HCT116 (cell line): Measurements from ENCODE around the gene PRTG.

ENCODE experiments used
- EZH2 ChIP-seq: fragments of 200-600 bp; sonication (generic); IDR thresholded peaks from 2 replicates; pipeline ENCODE4 v1.6.1; 2017; ENCODE audit warnings: antibody characterized with exemption, mixed run types
- EZH2phosphoT487 ChIP-seq: fragments of 200-600 bp; IDR thresholded peaks from 2 replicates; pipeline ENCODE4 v1.6.1; 2018; ENCODE audit warnings: antibody characterized with exemption, borderline replicate concordance
- POLR2A ChIP-seq: IDR thresholded peaks from 2 replicates; pipeline ENCODE4 v1.7.0; 2011; ENCODE audit warnings: borderline replicate concordance; ENCODE audit not compliant: insufficient read depth, insufficient read length; ENCODE audit errors: extremely low read depth
- POLR2AphosphoS5 ChIP-seq: IDR thresholded peaks from 2 replicates; pipeline ENCODE4 v1.6.1; 2011; ENCODE audit warnings: mild to moderate bottlenecking, low read depth, low read length, moderate library complexity
- SIN3A ChIP-seq: IDR thresholded peaks from 2 replicates; pipeline ENCODE4 v1.6.1; 2012; ENCODE audit warnings: low read depth
- TF ChIP-seq, protein P1 (sequence below), 3 experiments: fragments of 200-600 bp in 1 of 3; sonication (generic) in 1 of 3; IDR thresholded peaks in 2 of 3; conservative IDR thresholded peaks in 1 of 3; 2 replicates each; pipeline ENCODE4 v1.5.1; 2012 to 2017; ENCODE audit warnings: low read depth in 2 of 3, low read length in 2 of 3, antibody characterized with exemption in 1 of 3, borderline replicate concordance in 1 of 3, control low read depth in 1 of 3, mild to moderate bottlenecking in 1 of 3, mixed read lengths in 1 of 3, mixed run types in 1 of 3, moderate library complexity in 1 of 3; ENCODE audit not compliant: insufficient read depth in 1 of 3
- TF ChIP-seq, protein P2 (sequence below): IDR thresholded peaks from 2 replicates; pipeline ENCODE4 v1.6.1; 2012; ENCODE audit warnings: low read depth
- TF ChIP-seq, protein P3 (sequence below): IDR thresholded peaks from 2 replicates; pipeline ENCODE4 v1.6.1; 2012
- TF ChIP-seq, protein P4 (sequence below): IDR thresholded peaks from 2 replicates; pipeline ENCODE4 v1.6.1; 2012

DNA sequence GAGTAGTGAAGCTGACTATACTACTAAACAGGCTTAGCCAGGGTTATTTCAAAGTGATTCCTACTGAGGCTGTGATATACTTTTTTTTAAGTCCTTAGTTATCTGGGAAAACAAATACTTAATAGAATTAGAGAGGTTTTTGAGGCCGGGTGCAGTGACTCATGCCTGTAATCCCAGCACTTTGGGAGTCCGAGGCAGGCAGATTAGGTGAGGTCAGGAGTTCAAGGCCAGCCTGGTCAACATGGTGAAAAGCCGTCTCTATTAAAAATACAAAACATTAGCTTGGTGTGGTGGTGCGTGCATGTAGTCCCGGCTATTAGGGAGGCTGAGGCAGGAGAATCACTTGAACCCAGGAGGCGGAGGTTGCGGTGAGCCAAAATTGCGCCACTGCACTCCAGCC is 34.2 kb downstream of the PRTG start:
- TF ChIP-seq, protein P1, sequence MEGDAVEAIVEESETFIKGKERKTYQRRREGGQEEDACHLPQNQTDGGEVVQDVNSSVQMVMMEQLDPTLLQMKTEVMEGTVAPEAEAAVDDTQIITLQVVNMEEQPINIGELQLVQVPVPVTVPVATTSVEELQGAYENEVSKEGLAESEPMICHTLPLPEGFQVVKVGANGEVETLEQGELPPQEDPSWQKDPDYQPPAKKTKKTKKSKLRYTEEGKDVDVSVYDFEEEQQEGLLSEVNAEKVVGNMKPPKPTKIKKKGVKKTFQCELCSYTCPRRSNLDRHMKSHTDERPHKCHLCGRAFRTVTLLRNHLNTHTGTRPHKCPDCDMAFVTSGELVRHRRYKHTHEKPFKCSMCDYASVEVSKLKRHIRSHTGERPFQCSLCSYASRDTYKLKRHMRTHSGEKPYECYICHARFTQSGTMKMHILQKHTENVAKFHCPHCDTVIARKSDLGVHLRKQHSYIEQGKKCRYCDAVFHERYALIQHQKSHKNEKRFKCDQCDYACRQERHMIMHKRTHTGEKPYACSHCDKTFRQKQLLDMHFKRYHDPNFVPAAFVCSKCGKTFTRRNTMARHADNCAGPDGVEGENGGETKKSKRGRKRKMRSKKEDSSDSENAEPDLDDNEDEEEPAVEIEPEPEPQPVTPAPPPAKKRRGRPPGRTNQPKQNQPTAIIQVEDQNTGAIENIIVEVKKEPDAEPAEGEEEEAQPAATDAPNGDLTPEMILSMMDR (IDR thresholded peaks at IDR 0.05 in 2 of 3, conservative IDR thresholded peaks at IDR 0.05 in 1 of 3; ENCODE audit: borderline replicate concordance in 1 of 3, insufficient read depth in 1 of 3, low read depth in 2 of 3, low read length in 2 of 3): no peak
- TF ChIP-seq POLR2A (no peak), SIN3A (no peak), EZH2phosphoT487 (no peak), POLR2AphosphoS5 (no peak), EZH2 (no peak)
- TF ChIP-seq, protein P2, sequence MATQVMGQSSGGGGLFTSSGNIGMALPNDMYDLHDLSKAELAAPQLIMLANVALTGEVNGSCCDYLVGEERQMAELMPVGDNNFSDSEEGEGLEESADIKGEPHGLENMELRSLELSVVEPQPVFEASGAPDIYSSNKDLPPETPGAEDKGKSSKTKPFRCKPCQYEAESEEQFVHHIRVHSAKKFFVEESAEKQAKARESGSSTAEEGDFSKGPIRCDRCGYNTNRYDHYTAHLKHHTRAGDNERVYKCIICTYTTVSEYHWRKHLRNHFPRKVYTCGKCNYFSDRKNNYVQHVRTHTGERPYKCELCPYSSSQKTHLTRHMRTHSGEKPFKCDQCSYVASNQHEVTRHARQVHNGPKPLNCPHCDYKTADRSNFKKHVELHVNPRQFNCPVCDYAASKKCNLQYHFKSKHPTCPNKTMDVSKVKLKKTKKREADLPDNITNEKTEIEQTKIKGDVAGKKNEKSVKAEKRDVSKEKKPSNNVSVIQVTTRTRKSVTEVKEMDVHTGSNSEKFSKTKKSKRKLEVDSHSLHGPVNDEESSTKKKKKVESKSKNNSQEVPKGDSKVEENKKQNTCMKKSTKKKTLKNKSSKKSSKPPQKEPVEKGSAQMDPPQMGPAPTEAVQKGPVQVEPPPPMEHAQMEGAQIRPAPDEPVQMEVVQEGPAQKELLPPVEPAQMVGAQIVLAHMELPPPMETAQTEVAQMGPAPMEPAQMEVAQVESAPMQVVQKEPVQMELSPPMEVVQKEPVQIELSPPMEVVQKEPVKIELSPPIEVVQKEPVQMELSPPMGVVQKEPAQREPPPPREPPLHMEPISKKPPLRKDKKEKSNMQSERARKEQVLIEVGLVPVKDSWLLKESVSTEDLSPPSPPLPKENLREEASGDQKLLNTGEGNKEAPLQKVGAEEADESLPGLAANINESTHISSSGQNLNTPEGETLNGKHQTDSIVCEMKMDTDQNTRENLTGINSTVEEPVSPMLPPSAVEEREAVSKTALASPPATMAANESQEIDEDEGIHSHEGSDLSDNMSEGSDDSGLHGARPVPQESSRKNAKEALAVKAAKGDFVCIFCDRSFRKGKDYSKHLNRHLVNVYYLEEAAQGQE: no peak
- TF ChIP-seq, protein P3, sequence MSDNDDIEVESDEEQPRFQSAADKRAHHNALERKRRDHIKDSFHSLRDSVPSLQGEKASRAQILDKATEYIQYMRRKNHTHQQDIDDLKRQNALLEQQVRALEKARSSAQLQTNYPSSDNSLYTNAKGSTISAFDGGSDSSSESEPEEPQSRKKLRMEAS: no peak
- TF ChIP-seq, protein P4, sequence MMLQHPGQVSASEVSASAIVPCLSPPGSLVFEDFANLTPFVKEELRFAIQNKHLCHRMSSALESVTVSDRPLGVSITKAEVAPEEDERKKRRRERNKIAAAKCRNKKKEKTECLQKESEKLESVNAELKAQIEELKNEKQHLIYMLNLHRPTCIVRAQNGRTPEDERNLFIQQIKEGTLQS: no peak
